IMR-90 (cell line): ENCODE measurements around the gene GRPEL2. TPM values are rescaled to one million over a fixed set of nuclear protein-coding genes. Genes with fewer than 3 reads are reported as not detected.

ENCODE experiments used
- ATAC-seq: fragments of 200-7000 bp; cut with Tn5 transposase; 2 replicates; pipeline ENCODE4 v1.9.1; 2020; ENCODE audit warnings: low read depth, mild to moderate bottlenecking, moderate library complexity
- BruUV-seq: library from RNA; stranded (reverse); fragments of 400-500 nt; replicated peaks from 2 replicates; lab custom pipeline; 2021; lab: Mats Ljungman, UMichigan
- CTCF ChIA-PET: fragments of 300-600 bp; formaldehyde crosslinking; extraction: SDS; loops from one replicate; lab custom pipeline; 2021; ENCODE audit warnings: antibody characterized with exemption; lab: Yijun Ruan, JAX
- POLR2A ChIA-PET: fragments of 300-600 bp; sonication (Branson Sonifier 250); formaldehyde crosslinking; loops from one replicate; lab custom pipeline; 2022; ENCODE audit warnings: antibody characterized with exemption; ENCODE audit not compliant: unreplicated experiment; lab: Charles Lee
- DNase-seq: peaks from one replicate; pipeline ENCODE4 v3.0.0; 2013
- H2AFZ ChIP-seq: replicated peaks from 2 replicates; pipeline ENCODE3; 2013; ENCODE audit warnings: low read length, mild to moderate bottlenecking; ENCODE audit not compliant: poor library complexity
- H2AK5ac ChIP-seq: 2 replicates; pipeline ENCODE4 v1.6.1; 2013; ENCODE audit warnings: low read depth, low read length, inconsistent platforms
- H2AK9ac ChIP-seq: replicated peaks from 2 replicates; pipeline ENCODE3; 2013; ENCODE audit warnings: mild to moderate bottlenecking, low read depth, low read length, moderate library complexity; ENCODE audit not compliant: poor library complexity
- H2BK120ac ChIP-seq: 2 replicates; pipeline ENCODE4 v1.6.1; 2013; ENCODE audit warnings: low read depth, low read length, inconsistent platforms
- H2BK15ac ChIP-seq: 3 replicates; pipeline ENCODE4 v1.6.1; 2013; ENCODE audit warnings: low read depth, low read length, inconsistent platforms
- H2BK20ac ChIP-seq: 2 replicates; pipeline ENCODE4 v1.6.1; 2013; ENCODE audit warnings: low read depth, mild to moderate bottlenecking, inconsistent platforms, low read length, moderate library complexity
- H2BK5ac ChIP-seq: 2 replicates; pipeline ENCODE4 v1.6.1; 2013; ENCODE audit warnings: mild to moderate bottlenecking, low read depth, low read length, inconsistent platforms; ENCODE audit not compliant: poor library complexity, severe bottlenecking
- H3K14ac ChIP-seq: replicated peaks from 2 replicates; pipeline ENCODE4 v1.6.1; 2013; ENCODE audit warnings: low read depth, low read length, inconsistent platforms
- H3K18ac ChIP-seq: 2 replicates; pipeline ENCODE4 v1.6.1; 2013; ENCODE audit warnings: low read depth, low read length, control low read depth
- H3K23ac ChIP-seq: 2 replicates; pipeline ENCODE4 v1.6.1; 2013; ENCODE audit warnings: low read depth, low read length, inconsistent platforms
- H3K27ac ChIP-seq: 2 replicates; pipeline ENCODE4 v1.5.1; 2013; ENCODE audit warnings: mild to moderate bottlenecking, control low read depth, low read length; ENCODE audit not compliant: insufficient read depth
- H3K27me3 ChIP-seq: 2 replicates; pipeline ENCODE4 v1.6.1; 2013; ENCODE audit warnings: low read length; ENCODE audit not compliant: control insufficient read depth, insufficient read depth
- H3K36me3 ChIP-seq: 2 replicates; pipeline ENCODE4 v1.6.1; 2013; ENCODE audit warnings: low read length, mixed read lengths; ENCODE audit not compliant: control insufficient read depth, insufficient read depth
- H3K4ac ChIP-seq: 2 replicates; pipeline ENCODE4 v1.6.1; 2013; ENCODE audit warnings: low read depth, low read length, inconsistent platforms
- H3K4me1 ChIP-seq: 2 replicates; pipeline ENCODE4 v1.6.1; 2013; ENCODE audit warnings: low read length, mixed read lengths; ENCODE audit not compliant: control insufficient read depth, insufficient read depth
- H3K4me2 ChIP-seq: 2 replicates; pipeline ENCODE4 v1.6.1; 2013; ENCODE audit warnings: low read depth, mild to moderate bottlenecking, control low read depth, low read length, moderate library complexity
- H3K4me3 ChIP-seq: 2 replicates; pipeline ENCODE4 v1.5.1; 2013; ENCODE audit warnings: low read depth, mild to moderate bottlenecking, control low read depth, low read length, moderate library complexity; ENCODE audit not compliant: insufficient read depth
- H3K56ac ChIP-seq: 2 replicates; pipeline ENCODE4 v1.6.1; 2013; ENCODE audit warnings: low read length, inconsistent platforms; ENCODE audit not compliant: insufficient read depth; ENCODE audit errors: extremely low read depth
- H3K79me1 ChIP-seq, 2 experiments: 2 replicates each; pipeline ENCODE4 v1.6.1; 2013; ENCODE audit warnings: low read length in 2 of 2, inconsistent platforms in 1 of 2, low read depth in 1 of 2
- H3K9ac ChIP-seq: 2 replicates; pipeline ENCODE4 v1.6.1; 2013; ENCODE audit warnings: low read depth, low read length, control low read depth
- H3K9me1 ChIP-seq: 2 replicates; pipeline ENCODE4 v1.6.1; 2013; ENCODE audit warnings: low read length, inconsistent platforms; ENCODE audit not compliant: insufficient read depth
- H3K9me3 ChIP-seq: 2 replicates; pipeline ENCODE4 v1.6.1; 2013; ENCODE audit warnings: low read length; ENCODE audit not compliant: control insufficient read depth, insufficient read depth
- H4K20me1 ChIP-seq: 2 replicates; pipeline ENCODE4 v1.6.1; 2013; ENCODE audit warnings: low read length, inconsistent platforms; ENCODE audit not compliant: insufficient read depth
- H4K5ac ChIP-seq: 2 replicates; pipeline ENCODE4 v1.6.1; 2013; ENCODE audit warnings: mild to moderate bottlenecking, low read depth, low read length, control low read depth
- H4K8ac ChIP-seq, 2 experiments: 2 replicates each; pipeline ENCODE4 v1.6.1; 2013; ENCODE audit warnings: low read depth in 2 of 2, low read length in 2 of 2, control low read depth in 1 of 2, inconsistent platforms in 1 of 2
- H4K91ac ChIP-seq: 2 replicates; pipeline ENCODE4 v1.6.1; 2013; ENCODE audit warnings: low read depth, low read length, inconsistent platforms; ENCODE audit not compliant: insufficient read depth
- CEBPB ChIP-seq: IDR thresholded peaks from 2 replicates; pipeline ENCODE4 v1.6.1; 2012; ENCODE audit warnings: low read depth, low read length, improper control_type of control experiment
- CHD1 ChIP-seq: IDR thresholded peaks from 2 replicates; pipeline ENCODE4 v1.6.1; 2012; ENCODE audit warnings: low read depth, low read length, improper control_type of control experiment
- MAFK ChIP-seq: IDR thresholded peaks from 2 replicates; pipeline ENCODE4 v1.6.1; 2012; ENCODE audit warnings: low read depth, low read length, improper control_type of control experiment
- MXI1 ChIP-seq: IDR thresholded peaks from 2 replicates; pipeline ENCODE4 v1.6.1; 2012; ENCODE audit warnings: low read depth, mild to moderate bottlenecking, low read length, moderate library complexity, borderline replicate concordance
- NFE2L2 ChIP-seq: fragments of 150-350 bp; IDR thresholded peaks from 2 replicates; pipeline ENCODE4 v1.6.1; 2016; ENCODE audit warnings: low read depth, mild to moderate bottlenecking, low read length
- POLR2A ChIP-seq: IDR thresholded peaks from 2 replicates; pipeline ENCODE4 v1.6.1; 2012; ENCODE audit warnings: mild to moderate bottlenecking, low read depth, low read length
- RAD21 ChIP-seq: IDR thresholded peaks from 2 replicates; pipeline ENCODE4 v1.6.1; 2012; ENCODE audit warnings: low read length, improper control_type of control experiment
- RCOR1 ChIP-seq: IDR thresholded peaks from 2 replicates; pipeline ENCODE4 v1.6.1; 2012; ENCODE audit warnings: mild to moderate bottlenecking, low read length, improper control_type of control experiment; ENCODE audit not compliant: insufficient replicate concordance
- RFX5 ChIP-seq: IDR thresholded peaks from 2 replicates; pipeline ENCODE4 v1.8.0; 2012; ENCODE audit warnings: low read depth, mild to moderate bottlenecking, low read length, moderate library complexity
- SMC3 ChIP-seq: fragments of 150-350 bp; IDR thresholded peaks from 2 replicates; pipeline ENCODE4 v1.6.1; 2016; ENCODE audit warnings: low read depth, mild to moderate bottlenecking, antibody characterized with exemption, low read length, moderate library complexity
- WGBS, 2 experiments: methylation state at CpG; one replicate each; pipeline versions ENCODE4 v1.1.5 to v1.1.7; 2013; ENCODE audit warnings: missing lambda C conversion rate in 2 of 2; ENCODE audit not compliant: insufficient read length in 1 of 2; ENCODE audit errors: extremely low coverage in 2 of 2; 5-methylcytosine and 5-hydroxymethylcytosine counted together
- dilution Hi-C: fragments of 300-500 bp; cut with HindIII; formaldehyde crosslinking; loops from one replicate; pipeline ENCODE4 v1.14.3; 2018; ENCODE audit warnings: low sequenced_read_pairs; ENCODE audit not compliant: unreplicated experiment
- in situ Hi-C: fragments of 300-500 bp; cut with MboI; formaldehyde crosslinking; loops from 3 replicates; pipeline ENCODE4 v1.14.3; 2019; ENCODE audit warnings: low sequenced_read_pairs, inconsistent platforms, mixed read lengths
- intact Hi-C: fragments of 100-400 bp; cut with micrococcal nuclease; formaldehyde crosslinking; loops from 2 replicates; pipeline ENCODE4 v1.10.0; 2022
- polyA plus RNA-seq, 3 experiments: library from polyadenylated mRNA; depleted of rRNA; stranded (reverse); fragments of >200 nt; gene quantifications; 2 replicates each; pipeline ENCODE4 v1.2.3, GENCODE V29; 2012; ENCODE audit warnings: low replicate concordance in 1 of 3
- total RNA-seq: library from RNA; depleted of rRNA; stranded (reverse); fragments of >200 nt; gene quantifications from 2 replicates; pipeline ENCODE4 v1.2.3, GENCODE V29; 2012
- TF ChIP-seq, protein P1 (sequence below): conservative IDR thresholded peaks from 2 replicates; pipeline ENCODE4 v1.5.1; 2012; ENCODE audit warnings: mild to moderate bottlenecking, low read depth, low read length, improper control_type of control experiment
- TF ChIP-seq, protein P2 (sequence below): fragments of 150-350 bp; IDR thresholded peaks from 2 replicates; pipeline ENCODE4 v1.6.1; 2016; ENCODE audit warnings: low read depth, mild to moderate bottlenecking, low read length, moderate library complexity, borderline replicate concordance
- TF ChIP-seq, protein P3 (sequence below): fragments of 150-350 bp; IDR thresholded peaks from 2 replicates; pipeline ENCODE4 v1.6.1; 2017; ENCODE audit warnings: mild to moderate bottlenecking, antibody characterized with exemption, low read length, low read depth

Gene GRPEL2
- total and polyA plus RNA-seq, 2 of the 4 experiments (the other 2 are of a cell fraction) = 6.2 to 18.1 TPM

DNA sequence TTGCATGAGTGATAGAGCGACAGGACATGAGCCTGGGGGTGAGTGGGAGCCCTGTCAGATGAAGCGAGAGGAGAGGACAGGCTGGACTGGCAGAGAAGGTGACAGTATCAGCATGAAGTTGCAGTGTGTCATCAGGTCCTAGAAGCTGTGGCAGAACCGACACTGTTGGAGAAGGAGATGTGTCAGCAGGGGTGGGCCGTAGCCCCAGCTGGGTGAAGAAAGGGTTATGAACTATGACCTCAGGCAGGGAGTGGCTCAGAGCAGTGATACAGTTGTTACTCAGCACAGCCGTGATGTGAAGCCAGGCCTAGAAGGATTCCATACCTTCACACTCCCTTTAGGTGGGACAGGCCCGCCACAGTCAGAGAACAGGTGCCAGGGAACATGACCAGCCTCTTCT, 20.1 kb downstream of the GRPEL2 start:
- no peak overlapping the region for H4K8ac ChIP-seq
- no peak overlapping the region for H3K4ac ChIP-seq
- no TSS peak for BruUV-seq
- DNase-seq = no peak
- no peak overlapping the region for H2AK5ac ChIP-seq
- H2BK20ac ChIP-seq = no peak overlapping the region
- H4K5ac ChIP-seq = no peak overlapping the region
- no peak overlapping the region for H3K4me3 ChIP-seq
- no peak overlapping the region for H4K91ac ChIP-seq
- H2BK15ac ChIP-seq = no peak overlapping the region
- H3K4me1 ChIP-seq = 0 out of 2 replicates have a peak, but pooled peaks cover 2% of the 10 kb centered on the region
- no peak overlapping the region for H3K14ac ChIP-seq
- no peaks in the 10 kb centered on the region for H3K27me3 ChIP-seq
- H2AK9ac ChIP-seq = peak overlapping the region; percentile 53
- H3K9me1 ChIP-seq = no peaks in the 10 kb centered on the region; the same call in 1 of the 2 replicates
- intact Hi-C loops (loop anchor here (5.0 kb wide), 2 partner anchors 197 to 252 kb away; no protein-coding TSS in a partner anchor), dilution Hi-C loops (no loop called here), in situ Hi-C loops (no loop called here)
- no peak overlapping the region for H3K56ac ChIP-seq
- H3K79me1 ChIP-seq = no peaks in the 10 kb centered on the region; a peak in 1 of 4 replicates
- POLR2A ChIA-PET = no interaction called here
- TF ChIP-seq, protein P1, sequence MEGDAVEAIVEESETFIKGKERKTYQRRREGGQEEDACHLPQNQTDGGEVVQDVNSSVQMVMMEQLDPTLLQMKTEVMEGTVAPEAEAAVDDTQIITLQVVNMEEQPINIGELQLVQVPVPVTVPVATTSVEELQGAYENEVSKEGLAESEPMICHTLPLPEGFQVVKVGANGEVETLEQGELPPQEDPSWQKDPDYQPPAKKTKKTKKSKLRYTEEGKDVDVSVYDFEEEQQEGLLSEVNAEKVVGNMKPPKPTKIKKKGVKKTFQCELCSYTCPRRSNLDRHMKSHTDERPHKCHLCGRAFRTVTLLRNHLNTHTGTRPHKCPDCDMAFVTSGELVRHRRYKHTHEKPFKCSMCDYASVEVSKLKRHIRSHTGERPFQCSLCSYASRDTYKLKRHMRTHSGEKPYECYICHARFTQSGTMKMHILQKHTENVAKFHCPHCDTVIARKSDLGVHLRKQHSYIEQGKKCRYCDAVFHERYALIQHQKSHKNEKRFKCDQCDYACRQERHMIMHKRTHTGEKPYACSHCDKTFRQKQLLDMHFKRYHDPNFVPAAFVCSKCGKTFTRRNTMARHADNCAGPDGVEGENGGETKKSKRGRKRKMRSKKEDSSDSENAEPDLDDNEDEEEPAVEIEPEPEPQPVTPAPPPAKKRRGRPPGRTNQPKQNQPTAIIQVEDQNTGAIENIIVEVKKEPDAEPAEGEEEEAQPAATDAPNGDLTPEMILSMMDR = no peak
- TF ChIP-seq CEBPB (no peak), RCOR1 (no peak), RAD21 (no peak), CHD1 (no peak), POLR2A (no peak), MXI1 (no peak), NFE2L2 (no peak), RFX5 (no peak), SMC3 (no peak), MAFK (no peak)
- TF ChIP-seq, protein P2, sequence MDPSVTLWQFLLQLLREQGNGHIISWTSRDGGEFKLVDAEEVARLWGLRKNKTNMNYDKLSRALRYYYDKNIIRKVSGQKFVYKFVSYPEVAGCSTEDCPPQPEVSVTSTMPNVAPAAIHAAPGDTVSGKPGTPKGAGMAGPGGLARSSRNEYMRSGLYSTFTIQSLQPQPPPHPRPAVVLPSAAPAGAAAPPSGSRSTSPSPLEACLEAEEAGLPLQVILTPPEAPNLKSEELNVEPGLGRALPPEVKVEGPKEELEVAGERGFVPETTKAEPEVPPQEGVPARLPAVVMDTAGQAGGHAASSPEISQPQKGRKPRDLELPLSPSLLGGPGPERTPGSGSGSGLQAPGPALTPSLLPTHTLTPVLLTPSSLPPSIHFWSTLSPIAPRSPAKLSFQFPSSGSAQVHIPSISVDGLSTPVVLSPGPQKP = no peak
- TF ChIP-seq, protein P3, sequence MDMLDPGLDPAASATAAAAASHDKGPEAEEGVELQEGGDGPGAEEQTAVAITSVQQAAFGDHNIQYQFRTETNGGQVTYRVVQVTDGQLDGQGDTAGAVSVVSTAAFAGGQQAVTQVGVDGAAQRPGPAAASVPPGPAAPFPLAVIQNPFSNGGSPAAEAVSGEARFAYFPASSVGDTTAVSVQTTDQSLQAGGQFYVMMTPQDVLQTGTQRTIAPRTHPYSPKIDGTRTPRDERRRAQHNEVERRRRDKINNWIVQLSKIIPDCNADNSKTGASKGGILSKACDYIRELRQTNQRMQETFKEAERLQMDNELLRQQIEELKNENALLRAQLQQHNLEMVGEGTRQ = no peak
- H3K18ac ChIP-seq = no peak overlapping the region
- no peak overlapping the region for H3K9ac ChIP-seq
- no peak for ATAC-seq
- no peak overlapping the region for H3K23ac ChIP-seq
- no peak overlapping the region for H3K27ac ChIP-seq
- no peaks in the 10 kb centered on the region for H4K20me1 ChIP-seq
- no peaks in the 10 kb centered on the region for H3K36me3 ChIP-seq
- WGBS, 2 experiments = 78% methylated on average over 3 of the region's 6 CpGs; no CpG with 5 or more reads in 1 of the 2 experiments
- no peak overlapping the region for H2BK120ac ChIP-seq
- H2AFZ ChIP-seq = no peak overlapping the region
- no peak overlapping the region for H3K4me2 ChIP-seq
- CTCF ChIA-PET = no interaction called here
- H3K9me3 ChIP-seq = no peaks in the 10 kb centered on the region
- H2BK5ac ChIP-seq = no peak overlapping the region
